ENCODE measurements around the gene ITPR1.

ITPR1 gene

DNA sequence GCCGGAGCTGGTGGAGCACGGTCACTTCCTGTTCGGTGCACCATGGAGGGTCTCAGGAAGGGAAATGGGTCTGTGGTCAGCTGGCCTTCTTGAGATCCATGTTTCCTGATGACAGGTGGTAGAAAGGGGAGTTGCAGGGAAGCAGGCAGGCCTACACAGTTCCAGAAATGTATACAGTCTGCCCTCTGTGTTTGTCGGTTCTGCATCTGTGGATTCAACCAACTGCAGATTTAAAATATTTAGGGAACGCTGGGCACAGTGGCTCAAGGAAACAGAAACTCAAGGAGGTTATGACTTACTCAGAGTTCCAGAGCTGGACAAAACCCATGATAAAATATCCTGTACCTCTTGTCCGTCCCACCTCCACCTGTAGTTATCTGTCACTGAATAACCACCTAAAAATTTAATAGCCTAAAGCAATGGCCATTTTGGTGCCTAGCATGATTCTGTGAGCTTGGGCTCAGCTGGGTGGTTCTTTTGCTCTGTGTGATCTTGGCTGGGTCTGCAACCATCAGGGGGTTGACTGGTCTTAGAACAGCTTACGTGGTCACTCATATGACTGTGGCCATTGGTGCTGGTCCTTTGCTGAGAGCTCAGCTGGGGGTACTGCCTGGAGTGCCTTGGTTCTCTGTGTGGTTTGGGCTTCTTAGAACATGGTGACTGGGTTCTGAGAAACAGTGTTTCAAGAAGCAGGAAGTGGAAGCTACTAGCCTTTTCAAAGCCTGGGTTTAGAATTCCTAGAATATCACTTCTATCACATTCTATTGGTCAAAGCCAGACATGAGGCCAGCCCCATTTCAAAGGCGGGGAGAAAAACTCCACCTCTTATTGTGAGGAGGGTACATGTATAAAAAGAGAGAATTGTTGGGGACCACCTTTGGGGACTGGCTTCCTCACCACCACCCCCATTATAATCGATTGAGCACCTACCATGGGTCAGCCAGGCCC lies 246.4 kb downstream of the ITPR1 start:
- DNase-seq (ENCODE audit: low read depth), result no peak
- no peak overlapping the region for H3K4me3 ChIP-seq (ENCODE audit: low read length)
- TF ChIP-seq, protein P1, sequence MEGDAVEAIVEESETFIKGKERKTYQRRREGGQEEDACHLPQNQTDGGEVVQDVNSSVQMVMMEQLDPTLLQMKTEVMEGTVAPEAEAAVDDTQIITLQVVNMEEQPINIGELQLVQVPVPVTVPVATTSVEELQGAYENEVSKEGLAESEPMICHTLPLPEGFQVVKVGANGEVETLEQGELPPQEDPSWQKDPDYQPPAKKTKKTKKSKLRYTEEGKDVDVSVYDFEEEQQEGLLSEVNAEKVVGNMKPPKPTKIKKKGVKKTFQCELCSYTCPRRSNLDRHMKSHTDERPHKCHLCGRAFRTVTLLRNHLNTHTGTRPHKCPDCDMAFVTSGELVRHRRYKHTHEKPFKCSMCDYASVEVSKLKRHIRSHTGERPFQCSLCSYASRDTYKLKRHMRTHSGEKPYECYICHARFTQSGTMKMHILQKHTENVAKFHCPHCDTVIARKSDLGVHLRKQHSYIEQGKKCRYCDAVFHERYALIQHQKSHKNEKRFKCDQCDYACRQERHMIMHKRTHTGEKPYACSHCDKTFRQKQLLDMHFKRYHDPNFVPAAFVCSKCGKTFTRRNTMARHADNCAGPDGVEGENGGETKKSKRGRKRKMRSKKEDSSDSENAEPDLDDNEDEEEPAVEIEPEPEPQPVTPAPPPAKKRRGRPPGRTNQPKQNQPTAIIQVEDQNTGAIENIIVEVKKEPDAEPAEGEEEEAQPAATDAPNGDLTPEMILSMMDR (conservative IDR thresholded peaks at IDR 0.05; ENCODE audit: low read depth, low read length), result no peak

- TF ChIP-seq, protein P1 (conservative IDR thresholded peaks at IDR 0.05; ENCODE audit: low read depth, low read length), result no peak
These were observed 247.4 kb downstream of the ITPR1 start for GRCh38 chr3:4740397-4741105.

GRCh38 chr3:4741106-4741403 lies 247.9 kb downstream of the ITPR1 start:
- no peak for DNase-seq (ENCODE audit: low read depth)
- H3K4me3 ChIP-seq (ENCODE audit: low read length), result no peak overlapping the region
- TF ChIP-seq, protein P1 (conservative IDR thresholded peaks at IDR 0.05; ENCODE audit: low read depth, low read length), result no peak

More at GRCh38 chr3:4740397-4741105, 247.4 kb downstream of the ITPR1 start:
- DNase-seq (ENCODE audit: low read depth), result no peak
- no peak overlapping the region for H3K4me3 ChIP-seq (ENCODE audit: low read length)

DNA sequence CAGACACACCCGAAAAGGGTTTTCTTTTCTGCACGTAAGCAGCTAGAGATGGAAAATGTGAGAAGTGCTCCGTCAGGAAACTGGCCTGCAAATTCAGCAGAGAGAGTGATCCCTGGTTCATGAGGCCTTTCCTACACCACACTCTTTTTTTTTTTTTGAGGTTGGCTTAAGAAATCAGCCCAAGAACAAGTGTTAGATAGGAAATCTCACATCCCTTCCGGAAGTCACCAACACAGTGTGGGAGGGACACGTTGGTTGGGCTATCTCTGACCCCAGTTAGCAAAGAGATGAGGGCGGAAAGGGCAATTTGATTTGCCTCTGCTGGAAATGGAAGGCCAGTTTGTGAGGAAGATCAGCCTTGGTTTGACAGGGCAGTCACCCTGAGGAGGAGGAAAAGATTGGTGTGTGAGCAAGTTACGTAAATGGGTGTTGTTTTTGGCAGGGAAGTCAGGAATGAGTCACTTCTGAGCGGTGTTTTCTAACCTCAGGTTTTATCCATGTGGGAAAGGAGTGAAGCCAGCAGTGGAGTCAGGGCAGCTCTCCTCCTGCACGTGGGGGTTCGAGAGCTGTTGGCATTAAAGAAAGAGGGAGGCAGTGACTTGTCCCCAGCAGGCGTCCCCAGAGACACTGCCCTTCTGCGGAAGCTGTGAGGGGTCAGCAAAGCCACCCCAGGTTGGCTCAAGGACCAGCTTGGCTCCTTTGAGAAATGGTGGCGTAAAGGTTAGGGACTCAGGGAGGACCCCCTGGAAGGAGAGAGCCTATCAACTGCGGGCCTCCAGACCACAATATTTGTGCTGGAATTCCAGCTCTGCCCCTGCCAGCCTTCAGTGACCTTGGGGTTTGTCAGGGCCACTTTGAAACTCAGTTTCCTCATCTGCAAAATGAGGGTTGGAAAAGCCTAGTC lies 248.5 kb downstream of the ITPR1 start:
- peak; percentile 99 for DNase-seq (ENCODE audit: low read depth)
- no peak overlapping the region for H3K4me3 ChIP-seq (ENCODE audit: low read length)
- TF ChIP-seq, protein P1 (conservative IDR thresholded peaks at IDR 0.05; ENCODE audit: low read depth, low read length), result peak; percentile 40

DNA sequence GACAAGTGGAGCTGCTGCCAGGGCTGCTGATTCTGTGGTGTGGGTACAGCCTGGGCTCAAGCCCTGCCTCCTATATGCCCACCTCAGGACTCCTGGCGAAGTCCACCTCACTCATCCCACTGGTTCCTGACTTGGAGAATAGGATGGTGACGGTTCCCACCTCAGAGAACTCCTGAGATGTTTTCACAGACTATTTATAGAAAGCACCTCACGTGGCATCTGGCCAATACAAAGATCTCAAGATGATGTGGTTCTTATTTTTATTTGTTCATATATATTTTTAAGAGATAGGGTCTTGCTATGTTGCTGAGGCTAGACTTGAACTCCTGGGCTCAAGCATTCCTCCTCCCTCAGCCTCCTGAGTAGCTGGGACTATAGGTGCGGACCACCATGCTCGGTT lies 249.2 kb downstream of the ITPR1 start:
- DNase-seq (ENCODE audit: low read depth), result no peak
- H3K4me3 ChIP-seq (ENCODE audit: low read length), result no peak overlapping the region
- TF ChIP-seq, protein P1 (conservative IDR thresholded peaks at IDR 0.05; ENCODE audit: low read depth, low read length), result no peak

DNA sequence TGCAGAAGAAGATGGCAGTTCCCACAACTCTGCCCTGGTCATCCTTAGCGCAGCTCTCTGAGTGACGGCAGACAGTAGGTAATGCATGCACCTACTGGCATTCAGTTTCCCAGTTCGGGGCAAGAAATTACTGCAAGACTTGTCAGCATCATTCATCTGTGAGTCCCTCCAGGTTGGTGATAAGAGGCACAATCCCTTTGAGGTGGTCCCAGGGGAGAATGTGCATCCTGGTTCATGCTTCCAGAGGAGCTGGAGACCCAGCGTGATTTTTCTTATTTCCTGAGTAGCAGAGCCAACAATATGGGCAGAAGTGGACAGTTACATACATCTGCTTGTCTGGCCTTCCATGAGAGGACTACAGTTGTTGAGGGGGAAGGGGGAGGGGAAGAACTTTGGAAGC lies 250.2 kb downstream of the ITPR1 start:
- TF ChIP-seq, protein P1 (conservative IDR thresholded peaks at IDR 0.05; ENCODE audit: low read depth, low read length), result no peak
- H3K4me3 ChIP-seq (ENCODE audit: low read length), result no peak overlapping the region
- no peak for DNase-seq (ENCODE audit: low read depth)
